Adrenal gland (tissue), 5 donors: ENCODE measurements around the gene CCDC15.

ENCODE experiments used
- POLR2A ChIP-seq, 2 donors: fragments of 450-650 bp; IDR thresholded peaks; one replicate each; pipeline ENCODE4 v1.6.1; 2017; ENCODE audit warnings: antibody characterized with exemption in 2 of 2, mild to moderate bottlenecking in 2 of 2, moderate library complexity in 1 of 2
- TF ChIP-seq, protein P1 (sequence below), 6 experiments: fragments of 450-650 bp in 4 of 6; fragments of 200-600 bp in 2 of 6; sonication (generic) in 1 of 6; IDR thresholded peaks; 1 replicate in 5 of 6; 2 replicates in 1 of 6; pipeline versions ENCODE4 v1.5.1 to v1.8.0; 2016 to 2021; ENCODE audit warnings: antibody characterized with exemption in 6 of 6, mild to moderate bottlenecking in 2 of 6, moderate library complexity in 1 of 6
- donor health status: DM: no; HTN: no; CAD: no.

- TF ChIP-seq, protein P1, sequence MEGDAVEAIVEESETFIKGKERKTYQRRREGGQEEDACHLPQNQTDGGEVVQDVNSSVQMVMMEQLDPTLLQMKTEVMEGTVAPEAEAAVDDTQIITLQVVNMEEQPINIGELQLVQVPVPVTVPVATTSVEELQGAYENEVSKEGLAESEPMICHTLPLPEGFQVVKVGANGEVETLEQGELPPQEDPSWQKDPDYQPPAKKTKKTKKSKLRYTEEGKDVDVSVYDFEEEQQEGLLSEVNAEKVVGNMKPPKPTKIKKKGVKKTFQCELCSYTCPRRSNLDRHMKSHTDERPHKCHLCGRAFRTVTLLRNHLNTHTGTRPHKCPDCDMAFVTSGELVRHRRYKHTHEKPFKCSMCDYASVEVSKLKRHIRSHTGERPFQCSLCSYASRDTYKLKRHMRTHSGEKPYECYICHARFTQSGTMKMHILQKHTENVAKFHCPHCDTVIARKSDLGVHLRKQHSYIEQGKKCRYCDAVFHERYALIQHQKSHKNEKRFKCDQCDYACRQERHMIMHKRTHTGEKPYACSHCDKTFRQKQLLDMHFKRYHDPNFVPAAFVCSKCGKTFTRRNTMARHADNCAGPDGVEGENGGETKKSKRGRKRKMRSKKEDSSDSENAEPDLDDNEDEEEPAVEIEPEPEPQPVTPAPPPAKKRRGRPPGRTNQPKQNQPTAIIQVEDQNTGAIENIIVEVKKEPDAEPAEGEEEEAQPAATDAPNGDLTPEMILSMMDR (IDR thresholded peaks at IDR 0.05), result no peak
- TF ChIP-seq POLR2A (IDR thresholded peaks at IDR 0.05), result peak in 1 of 2 donors; percentile 66
Observed at GRCh38 chr11:125069008-125069407, 115.0 kb downstream of the CCDC15 start.
